ENCODE results near the gene ARF3. TPM values are rescaled to one million over a fixed set of nuclear protein-coding genes. Genes with fewer than 3 reads are reported as not detected.
A peak's percentile ranks its signal among the peaks of the same experiment; 100 is the strongest.

Gene ARF3
- total RNA-seq, result 100 to 1,000 TPM; 153 to 155 TPM
- 10 to 100 TPM; 65.3 to 65.5 TPM for polyA plus RNA-seq
- long read RNA-seq, donor 1, full-length matches to known transcripts, result 30 of 71 reads
- long read RNA-seq, donor 1, partial matches to known transcripts, result 1 of 71 reads
- long read RNA-seq, donor 1, other reads (novel, unspliced or antisense), result 40 of 71 reads
- long read RNA-seq, donor 2, full-length matches to known transcripts, result 10 of 35 reads
- long read RNA-seq, donor 2, partial matches to known transcripts, result 0 of 35 reads
- long read RNA-seq, donor 2, other reads (novel, unspliced or antisense), result 25 of 35 reads

DNA sequence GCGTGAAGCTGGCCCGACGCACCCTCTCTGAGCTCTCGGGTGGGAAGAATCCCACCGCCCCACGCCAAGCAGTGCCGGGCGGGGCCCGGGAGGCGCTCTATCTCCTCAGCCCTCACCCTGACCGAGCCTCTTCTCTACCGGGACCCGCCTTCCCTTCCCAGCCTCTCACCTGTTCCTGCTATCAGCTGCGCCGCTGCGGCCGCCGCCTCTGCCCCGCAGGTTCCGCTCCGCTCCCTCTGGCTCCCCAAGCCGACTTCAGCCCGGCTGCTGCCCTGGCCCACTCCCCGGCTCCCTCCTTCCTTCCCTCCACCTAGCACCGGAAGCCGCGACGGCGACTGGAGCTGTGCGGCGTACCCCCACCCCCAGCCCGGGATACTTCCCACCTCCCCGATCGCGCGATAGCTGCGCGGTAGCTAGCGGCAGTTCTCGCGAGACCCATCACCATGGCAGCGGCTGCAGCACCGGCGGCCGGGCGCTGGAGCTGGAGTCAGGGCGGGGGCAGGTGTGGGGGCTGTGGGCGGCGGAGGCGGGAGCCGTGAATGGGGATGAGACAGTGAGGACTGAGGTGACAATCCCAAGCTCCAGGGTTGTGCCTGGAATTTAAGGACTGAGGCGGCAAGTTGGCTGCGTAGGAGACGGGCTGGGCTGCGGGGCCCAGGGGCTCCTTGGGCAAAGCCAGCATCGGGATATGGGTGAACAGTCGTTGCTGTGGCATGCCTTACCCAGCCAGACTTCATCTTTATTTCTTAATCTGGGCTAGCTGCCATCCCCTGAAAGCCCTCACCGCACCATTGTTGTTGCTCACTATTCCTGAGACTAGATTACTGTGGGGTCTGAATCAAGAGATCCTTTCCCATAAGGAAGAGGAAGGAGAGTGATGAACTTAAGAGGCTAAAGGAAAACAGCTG, at the start of gene ARF3:
TSS of gene ARF3 (minus strand) at position 347 of the 908 bp plus-strand sequence. CDS start 16,392 bp downstream, outside the sequence.
- Histone ChIP-seq H3K4me1 (ENCODE audit: control insufficient read depth in 1 of 2, insufficient read depth in 2 of 2, low read length in 2 of 2) (no peaks in the 10 kb centered on the region), H3K4me3 (ENCODE audit: low read length in 2 of 2) (peak within 1 kb of the TSS; percentile 68 to 97), H3K9me3 (ENCODE audit: control insufficient read depth, low read length) (no peaks in the 10 kb centered on the region), H3K36me3 (ENCODE audit: control insufficient read depth in 1 of 2, insufficient read depth in 2 of 2, low read length in 1 of 2) (peaks cover 0 to 3% of the 10 kb centered on the region in 2 donors), H3K27ac (ENCODE audit: low read depth in 1 of 2, low read length in 2 of 2) (peak within 1 kb of the TSS in 1 of 2 donors; percentile 34), H3K27me3 (ENCODE audit: control insufficient read depth in 1 of 2, insufficient read depth in 2 of 2, low read length in 1 of 2) (no peaks in the 10 kb centered on the region)
- DNase-seq (peak; percentile 97 to 99), ATAC-seq (ENCODE audit: low FRiP score) (peak; percentile 97)
- intact Hi-C loops (cut with DNase I), result no loop called here
- WGBS, 2 donors, result 0 to 1% methylated on average over 57 to 58 of the region's 58 CpGs

- Histone ChIP-seq H3K4me3 (ENCODE audit: low read length in 2 of 2) (no peak overlapping the region), H3K36me3 (ENCODE audit: control insufficient read depth in 1 of 2, insufficient read depth in 2 of 2, low read length in 1 of 2) (peaks cover 6 to 21% of the 10 kb centered on the region in 2 donors), H3K27ac (ENCODE audit: low read depth in 1 of 2, low read length in 2 of 2) (no peak overlapping the region), H3K9me3 (ENCODE audit: control insufficient read depth, low read length) (no peaks in the 10 kb centered on the region), H3K4me1 (ENCODE audit: control insufficient read depth in 1 of 2, insufficient read depth in 2 of 2, low read length in 2 of 2) (no peaks in the 10 kb centered on the region), H3K27me3 (ENCODE audit: control insufficient read depth in 1 of 2, insufficient read depth in 2 of 2, low read length in 1 of 2) (no peaks in the 10 kb centered on the region)
- DNase-seq, result peak in 1 of 2 donors; percentile 27
- ATAC-seq (ENCODE audit: low FRiP score), result no peak
- intact Hi-C loops (cut with DNase I), result no loop called here
- WGBS, 2 donors, result 89 to 100% methylated on average over 2 of the region's 2 CpGs
Observed at GRCh38 chr12:49000346-49000745, 43.1 kb upstream of the ARF3 start.

DNA sequence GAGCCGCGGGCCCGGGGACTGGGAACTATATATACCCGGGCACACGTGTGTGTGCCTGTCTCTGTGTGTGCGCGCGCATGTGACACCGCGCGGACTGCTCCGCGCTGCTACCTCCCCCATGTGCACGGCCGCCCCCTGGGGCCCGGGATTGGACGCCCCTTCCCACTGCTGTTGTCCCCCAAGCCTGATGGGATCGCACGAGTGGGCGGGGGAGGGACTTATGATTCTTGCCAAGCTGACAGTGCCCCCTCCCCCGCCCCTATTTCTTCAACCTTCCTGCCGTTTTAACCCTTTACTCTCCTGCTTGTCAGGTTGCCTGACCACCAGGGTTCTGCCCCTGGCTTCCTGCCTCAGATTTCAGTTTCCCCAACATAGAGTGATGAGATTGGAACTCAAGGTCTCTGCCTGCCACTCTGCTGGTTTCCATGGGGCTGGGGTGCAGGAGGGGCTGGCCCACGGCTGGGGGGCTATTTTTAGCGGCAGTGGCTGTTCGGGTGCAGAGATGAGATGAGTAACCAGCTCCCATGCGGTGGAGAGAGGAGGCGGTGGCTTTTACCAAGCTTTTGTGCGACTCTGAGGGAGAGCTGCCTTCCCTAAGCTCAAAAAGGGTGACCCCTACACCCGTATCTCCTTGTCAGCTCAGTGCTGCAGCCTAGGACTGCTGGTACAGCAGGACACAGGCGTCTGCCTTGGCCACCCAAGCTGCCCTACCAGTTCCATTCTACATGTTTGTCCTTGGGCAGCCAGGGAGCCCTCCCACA, 42.3 kb upstream of the ARF3 start, which contains the start of gene DDN:
TSS of gene DDN (minus strand) at position 5 of the 761 bp plus-strand sequence. CDS start 88 bp downstream, outside the sequence.
- Histone ChIP-seq H3K4me1 (ENCODE audit: control insufficient read depth in 1 of 2, insufficient read depth in 2 of 2, low read length in 2 of 2) (no peaks in the 10 kb centered on the region), H3K9me3 (ENCODE audit: control insufficient read depth, low read length) (no peaks in the 10 kb centered on the region), H3K27ac (ENCODE audit: low read depth in 1 of 2, low read length in 2 of 2) (no peak within 1 kb of the TSS), H3K36me3 (ENCODE audit: control insufficient read depth in 1 of 2, insufficient read depth in 2 of 2, low read length in 1 of 2) (peaks cover 4 to 15% of the 10 kb centered on the region in 2 donors), H3K4me3 (ENCODE audit: low read length in 2 of 2) (peak within 1 kb of the TSS; percentile 8 to 63), H3K27me3 (ENCODE audit: control insufficient read depth in 1 of 2, insufficient read depth in 2 of 2, low read length in 1 of 2) (no peaks in the 10 kb centered on the region)
- DNase-seq (peak in 1 of 2 donors; percentile 56), ATAC-seq (ENCODE audit: low FRiP score) (no peak)
- 1 to 2% methylated on average over 19 to 30 of the region's 30 CpGs for whole genome bisulfite sequencing, 2 donors
- intact Hi-C loops (cut with DNase I), result loop anchor here in 1 of 2 donors (10.0 kb wide), 1 partner anchor 145 kb away; the partner anchor contains the start of gene DDX23

GRCh38 chr12:48998497-48999353, 41.4 kb upstream of the ARF3 start:
- Histone ChIP-seq H3K27me3 (ENCODE audit: control insufficient read depth in 1 of 2, insufficient read depth in 2 of 2, low read length in 1 of 2) (no peaks in the 10 kb centered on the region), H3K9me3 (ENCODE audit: control insufficient read depth, low read length) (no peaks in the 10 kb centered on the region), H3K4me1 (ENCODE audit: control insufficient read depth in 1 of 2, insufficient read depth in 2 of 2, low read length in 2 of 2) (no peaks in the 10 kb centered on the region), H3K4me3 (ENCODE audit: low read length in 2 of 2) (peak overlapping the region; percentile 8 to 63), H3K36me3 (ENCODE audit: control insufficient read depth in 1 of 2, insufficient read depth in 2 of 2, low read length in 1 of 2) (peaks cover 0 to 13% of the 10 kb centered on the region in 2 donors), H3K27ac (ENCODE audit: low read depth in 1 of 2, low read length in 2 of 2) (no peak overlapping the region)
- no peak for ATAC-seq (ENCODE audit: low FRiP score)
- intact Hi-C loops (cut with DNase I), result loop anchor here in 1 of 2 donors (10.0 kb wide), 1 partner anchor 144 kb away; the partner anchor contains the start of gene DDX23
- no peak for DNase-seq
- WGBS, 2 donors, result 1 to 2% methylated on average over 40 to 48 of the region's 48 CpGs

GRCh38 chr12:48997719-48998496, 40.6 kb upstream of the ARF3 start:
- peak; percentile 23 for ATAC-seq (ENCODE audit: low FRiP score)
- Histone ChIP-seq H3K27ac (ENCODE audit: low read depth in 1 of 2, low read length in 2 of 2) (no peak overlapping the region), H3K27me3 (ENCODE audit: control insufficient read depth in 1 of 2, insufficient read depth in 2 of 2, low read length in 1 of 2) (no peaks in the 10 kb centered on the region), H3K9me3 (ENCODE audit: control insufficient read depth, low read length) (no peaks in the 10 kb centered on the region), H3K36me3 (ENCODE audit: control insufficient read depth in 1 of 2, insufficient read depth in 2 of 2, low read length in 1 of 2) (peaks cover 0 to 8% of the 10 kb centered on the region in 2 donors), H3K4me1 (ENCODE audit: control insufficient read depth in 1 of 2, insufficient read depth in 2 of 2, low read length in 2 of 2) (no peaks in the 10 kb centered on the region), H3K4me3 (ENCODE audit: low read length in 2 of 2) (peak overlapping the region; percentile 8 to 63)
- DNase-seq, result peak in 1 of 2 donors; percentile 54
- 4% methylated on average over 43 to 57 of the region's 57 CpGs for WGBS, 2 donors
- intact Hi-C loops (cut with DNase I), result loop anchor here in 1 of 2 donors (10.0 kb wide), 1 partner anchor 143 kb away; the partner anchor contains the start of gene DDX23

DNA sequence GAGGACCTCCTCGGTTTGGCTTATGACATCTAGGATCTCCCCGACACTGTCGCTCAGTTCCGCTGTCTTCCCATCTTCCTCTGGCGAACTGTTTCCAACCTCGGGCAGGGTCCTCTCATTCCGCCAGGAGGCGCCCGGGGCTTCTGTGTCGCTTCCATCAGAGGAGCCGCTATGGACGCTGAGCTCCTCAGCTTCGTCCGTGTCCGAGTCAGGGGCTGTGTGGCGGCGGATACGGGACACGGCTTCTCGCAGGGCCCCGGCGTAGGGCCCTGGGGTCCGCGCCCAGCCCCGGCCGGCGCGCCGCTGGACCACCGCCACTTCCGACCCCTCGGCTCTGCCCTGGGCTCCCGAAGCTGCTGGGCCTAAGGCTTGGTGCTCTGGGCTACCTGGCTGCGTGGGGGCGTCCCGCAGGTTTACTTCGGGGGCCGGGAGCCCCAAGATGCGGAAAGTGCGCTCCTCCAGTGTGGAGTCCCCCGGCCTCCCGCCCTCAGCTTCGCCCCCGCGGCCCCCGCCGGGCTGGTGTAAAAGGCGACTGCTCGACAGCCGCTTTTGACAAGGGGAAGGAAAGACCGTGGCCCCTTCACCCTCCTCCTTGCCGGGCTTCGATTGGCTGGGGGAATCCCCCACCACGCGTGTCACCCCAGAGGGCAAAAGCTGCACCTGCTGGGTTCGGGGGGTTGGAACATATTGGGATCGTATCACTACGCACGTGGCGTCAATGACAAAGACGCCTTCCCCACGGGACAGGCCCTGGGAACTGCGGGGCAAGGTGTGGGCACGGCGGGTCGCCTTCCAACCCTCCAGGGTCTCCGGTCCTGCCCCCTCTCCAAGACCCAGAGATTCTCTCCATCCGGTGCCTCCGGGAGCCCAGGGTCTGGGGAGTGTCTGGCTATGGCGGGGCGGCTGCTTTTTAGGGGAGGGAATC, 39.8 kb upstream of the ARF3 start:
- peak; percentile 85 to 93 for DNase-seq
- Histone ChIP-seq H3K27me3 (ENCODE audit: control insufficient read depth in 1 of 2, insufficient read depth in 2 of 2, low read length in 1 of 2) (no peaks in the 10 kb centered on the region), H3K27ac (ENCODE audit: low read depth in 1 of 2, low read length in 2 of 2) (no peak overlapping the region), H3K4me1 (ENCODE audit: control insufficient read depth in 1 of 2, insufficient read depth in 2 of 2, low read length in 2 of 2) (no peaks in the 10 kb centered on the region), H3K9me3 (ENCODE audit: control insufficient read depth, low read length) (no peaks in the 10 kb centered on the region), H3K4me3 (ENCODE audit: low read length in 2 of 2) (no peak overlapping the region), H3K36me3 (ENCODE audit: control insufficient read depth in 1 of 2, insufficient read depth in 2 of 2, low read length in 1 of 2) (peaks cover 0 to 4% of the 10 kb centered on the region in 2 donors)
- ATAC-seq (ENCODE audit: low FRiP score), result peak; percentile 70
- intact Hi-C loops (cut with DNase I), result loop anchor here in 1 of 2 donors (10.0 kb wide), 1 partner anchor 142 kb away; the partner anchor contains the start of gene DDX23
- WGBS, 2 donors, result 18 to 21% methylated on average over 71 of the region's 71 CpGs

Data from aorta (tissue), 5 donors.